GM23248 (cell line): ENCODE data around the gene JARID2.

ENCODE experiments used
- EZH2 ChIP-seq: fragments of 200-600 bp; sonication (generic); IDR thresholded peaks from 2 replicates; pipeline ENCODE4 v1.6.1; 2018; ENCODE audit warnings: antibody characterized with exemption, mild to moderate bottlenecking; ENCODE audit not compliant: insufficient read depth, poor library complexity, severe bottlenecking
- EZH2phosphoT487 ChIP-seq: fragments of 200-600 bp; sonication (generic); IDR thresholded peaks from 2 replicates; pipeline ENCODE4 v1.6.1; 2018; ENCODE audit warnings: antibody characterized with exemption, moderate library complexity, mild to moderate bottlenecking, low read depth; ENCODE audit not compliant: insufficient read depth

GRCh38 chr6:15387118-15387517, 141.2 kb downstream of the JARID2 start:
- TF ChIP-seq EZH2: no peak
- TF ChIP-seq EZH2phosphoT487: no peak
